ENCODE data around the gene NLK. TPM values are rescaled to one million over a fixed set of nuclear protein-coding genes. Genes with fewer than 3 reads are reported as not detected.

NLK gene
- total and polyA plus RNA-seq, 4 donors: 7.1 to 27.0 (median 12.1) TPM

DNA sequence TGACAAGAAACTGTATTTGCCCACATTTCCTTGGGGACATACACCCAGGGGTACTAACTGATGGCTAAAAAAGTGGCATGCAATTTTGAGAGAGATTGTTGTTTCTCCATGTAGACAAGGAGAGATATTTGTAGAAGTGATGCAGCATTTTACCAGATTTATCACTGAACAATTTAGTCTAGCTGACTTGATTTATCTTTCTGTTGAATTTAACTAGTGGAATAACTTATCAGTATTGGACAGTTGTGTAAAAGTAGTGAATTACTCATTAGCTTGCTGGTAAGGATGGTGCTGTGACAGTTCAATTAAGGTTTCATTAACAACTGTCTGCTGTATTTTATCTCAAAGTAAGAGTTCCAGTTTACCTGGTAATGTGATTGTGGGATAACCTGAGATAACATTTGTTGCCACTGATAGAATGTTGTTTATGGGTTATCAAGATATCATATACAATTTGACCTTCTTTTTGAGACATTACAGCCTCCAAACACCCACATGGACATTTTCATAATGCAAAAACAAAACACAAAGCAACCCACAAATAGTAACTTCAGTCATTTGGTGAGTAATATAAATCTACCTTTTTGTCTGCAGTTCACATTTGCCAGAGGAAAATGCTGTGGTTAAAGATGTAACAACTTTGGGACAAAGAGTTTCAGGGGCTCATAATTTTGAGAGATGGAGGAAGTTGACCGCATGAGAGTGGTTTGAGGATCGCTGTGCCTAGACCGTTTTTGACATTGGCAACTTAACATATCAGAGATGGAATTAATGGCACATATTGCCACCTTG, 3.8 kb downstream of the NLK start:
- no peak for DNase-seq
- Histone ChIP-seq H3K27ac (ENCODE audit: low read depth in 1 of 2, low read length in 1 of 2) (no peak overlapping the region), H3K9ac (ENCODE audit: insufficient read depth in 1 of 2, low read length in 2 of 2) (no peak overlapping the region), H3K4me3 (no peak overlapping the region), H3K4me1 (ENCODE audit: control insufficient read depth in 5 of 5, insufficient read depth in 5 of 5, low read length in 5 of 5) (peaks cover 7 to 50% (median 14%) of the 10 kb centered on the region in 5 donors), H3K27me3 (ENCODE audit: control insufficient read depth in 3 of 3, insufficient read depth in 3 of 3, low read length in 2 of 3) (no peaks in the 10 kb centered on the region), H3K36me3 (ENCODE audit: control insufficient read depth in 4 of 4, insufficient read depth in 4 of 4, low read length in 4 of 4) (peaks cover 0 to 2% (median 0%) of the 10 kb centered on the region in 4 donors), H3K9me3 (ENCODE audit: control insufficient read depth in 4 of 4, insufficient read depth in 3 of 4, low read length in 3 of 4) (no peaks in the 10 kb centered on the region)
- TF ChIP-seq, protein P1, sequence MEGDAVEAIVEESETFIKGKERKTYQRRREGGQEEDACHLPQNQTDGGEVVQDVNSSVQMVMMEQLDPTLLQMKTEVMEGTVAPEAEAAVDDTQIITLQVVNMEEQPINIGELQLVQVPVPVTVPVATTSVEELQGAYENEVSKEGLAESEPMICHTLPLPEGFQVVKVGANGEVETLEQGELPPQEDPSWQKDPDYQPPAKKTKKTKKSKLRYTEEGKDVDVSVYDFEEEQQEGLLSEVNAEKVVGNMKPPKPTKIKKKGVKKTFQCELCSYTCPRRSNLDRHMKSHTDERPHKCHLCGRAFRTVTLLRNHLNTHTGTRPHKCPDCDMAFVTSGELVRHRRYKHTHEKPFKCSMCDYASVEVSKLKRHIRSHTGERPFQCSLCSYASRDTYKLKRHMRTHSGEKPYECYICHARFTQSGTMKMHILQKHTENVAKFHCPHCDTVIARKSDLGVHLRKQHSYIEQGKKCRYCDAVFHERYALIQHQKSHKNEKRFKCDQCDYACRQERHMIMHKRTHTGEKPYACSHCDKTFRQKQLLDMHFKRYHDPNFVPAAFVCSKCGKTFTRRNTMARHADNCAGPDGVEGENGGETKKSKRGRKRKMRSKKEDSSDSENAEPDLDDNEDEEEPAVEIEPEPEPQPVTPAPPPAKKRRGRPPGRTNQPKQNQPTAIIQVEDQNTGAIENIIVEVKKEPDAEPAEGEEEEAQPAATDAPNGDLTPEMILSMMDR (IDR thresholded peaks at IDR 0.05; ENCODE audit: control extremely low read depth, extremely low read depth): no peak
- ATAC-seq (ENCODE audit: insufficient read depth, low FRiP score): no peak
- 41 to 67% methylated on average over 3 of the region's 3 CpGs for WGBS, 2 donors

DNA sequence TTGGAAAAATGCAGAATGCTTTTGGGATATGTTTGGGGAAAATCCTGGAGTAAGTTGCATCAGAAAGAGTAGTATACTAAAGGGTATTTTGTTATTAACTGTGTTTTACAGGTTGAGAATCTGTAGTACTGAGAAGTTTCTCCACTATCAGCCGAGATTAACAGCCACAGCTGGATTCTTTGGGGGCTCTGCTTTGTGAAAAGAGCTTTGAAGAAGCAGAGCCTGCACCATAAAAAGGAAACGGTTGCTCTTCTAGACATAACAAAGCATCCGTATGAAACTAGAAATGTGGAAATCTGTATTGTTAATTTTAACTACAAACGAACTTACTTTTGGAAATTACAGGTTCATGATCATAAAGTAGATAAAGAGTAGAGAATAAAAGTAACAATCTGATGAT, 5.3 kb downstream of the NLK start:
- TF ChIP-seq, protein P1 (IDR thresholded peaks at IDR 0.05; ENCODE audit: control extremely low read depth, extremely low read depth): no peak
- H3K9ac ChIP-seq (ENCODE audit: insufficient read depth in 1 of 2, low read length in 2 of 2): no peak overlapping the region
- no peak overlapping the region for H3K27ac ChIP-seq (ENCODE audit: low read depth in 1 of 2, low read length in 1 of 2)
- DNase-seq (no peak), ATAC-seq (ENCODE audit: insufficient read depth, low FRiP score) (no peak)
- no peaks in the 10 kb centered on the region for H3K27me3 ChIP-seq (ENCODE audit: control insufficient read depth in 3 of 3, insufficient read depth in 3 of 3, low read length in 2 of 3)
- no peak overlapping the region for H3K4me3 ChIP-seq
- 45 to 55% methylated on average over 4 of the region's 4 CpGs for WGBS, 2 donors
- H3K36me3 ChIP-seq (ENCODE audit: control insufficient read depth in 4 of 4, insufficient read depth in 4 of 4, low read length in 4 of 4): peaks cover 0 to 2% (median 0%) of the 10 kb centered on the region in 4 donors
- peaks cover 5 to 48% (median 9%) of the 10 kb centered on the region in 5 donors for H3K4me1 ChIP-seq (ENCODE audit: control insufficient read depth in 5 of 5, insufficient read depth in 5 of 5, low read length in 5 of 5)
- no peaks in the 10 kb centered on the region for H3K9me3 ChIP-seq (ENCODE audit: control insufficient read depth in 4 of 4, insufficient read depth in 3 of 4, low read length in 3 of 4)

DNA sequence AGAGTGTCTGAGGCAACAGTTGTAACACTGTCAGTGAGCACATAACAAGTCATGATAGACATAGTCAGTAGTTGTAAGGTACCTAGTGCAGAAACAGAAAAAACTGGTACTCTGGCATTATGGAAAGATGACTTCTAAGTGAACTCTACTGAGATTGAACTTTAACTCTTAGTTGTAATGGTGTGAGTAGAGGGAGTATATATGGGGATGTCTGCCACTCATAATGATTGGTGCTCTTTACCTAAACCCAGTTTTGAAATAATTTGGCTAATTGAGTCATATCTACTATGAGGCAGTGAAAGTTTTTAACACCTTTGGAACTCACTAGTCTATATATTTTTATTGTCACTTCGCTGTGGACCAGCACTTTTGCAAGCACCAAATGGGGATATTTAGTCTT, 6.6 kb downstream of the NLK start:
- no peak for DNase-seq
- no peak for ATAC-seq (ENCODE audit: insufficient read depth, low FRiP score)
- 94 to 100% methylated on average over 1 of the region's 1 CpG for WGBS, 2 donors

More for the DNA sequence above, 6.6 kb downstream of the NLK start:
- no peaks in the 10 kb centered on the region for H3K9me3 ChIP-seq (ENCODE audit: control insufficient read depth in 4 of 4, insufficient read depth in 3 of 4, low read length in 3 of 4)
- no peak overlapping the region for H3K4me3 ChIP-seq
- no peak overlapping the region for H3K9ac ChIP-seq (ENCODE audit: insufficient read depth in 1 of 2, low read length in 2 of 2)
- TF ChIP-seq, protein P1 (IDR thresholded peaks at IDR 0.05; ENCODE audit: control extremely low read depth, extremely low read depth): no peak
- H3K27me3 ChIP-seq (ENCODE audit: control insufficient read depth in 3 of 3, insufficient read depth in 3 of 3, low read length in 2 of 3): no peaks in the 10 kb centered on the region
- H3K4me1 ChIP-seq (ENCODE audit: control insufficient read depth in 5 of 5, insufficient read depth in 5 of 5, low read length in 5 of 5): peaks cover 0 to 51% (median 0%) of the 10 kb centered on the region in 5 donors
- no peak overlapping the region for H3K27ac ChIP-seq (ENCODE audit: low read depth in 1 of 2, low read length in 1 of 2)
- H3K36me3 ChIP-seq (ENCODE audit: control insufficient read depth in 4 of 4, insufficient read depth in 4 of 4, low read length in 4 of 4): peaks cover 0 to 2% (median 0%) of the 10 kb centered on the region in 4 donors

Measured in lung (tissue), 12 donors.